ES-I3 (cell line): ENCODE data around the gene MYBPC2.
A peak's percentile ranks its signal among the peaks of the same experiment; 100 is the strongest.

Experiments used
- H3K36me3 ChIP-seq: 2 replicates; pipeline ENCODE4 v1.6.1; 2013; ENCODE audit warnings: mild to moderate bottlenecking, low read length, control low read depth, moderate library complexity; ENCODE audit not compliant: insufficient read depth
- H3K4me1 ChIP-seq: 2 replicates; pipeline ENCODE4 v1.6.1; 2013; ENCODE audit warnings: mild to moderate bottlenecking, control low read depth, low read length; ENCODE audit not compliant: insufficient read depth
- H3K9ac ChIP-seq: 2 replicates; pipeline ENCODE4 v1.6.1; 2013; ENCODE audit warnings: low read depth, mild to moderate bottlenecking, low read length, moderate library complexity
- H3K9me3 ChIP-seq: 2 replicates; pipeline ENCODE4 v1.6.1; 2013; ENCODE audit warnings: mild to moderate bottlenecking, low read length, moderate library complexity; ENCODE audit not compliant: control insufficient read depth, insufficient read depth

MYBPC2 gene

GRCh38 chr19:50495020-50495531 is 62.4 kb downstream of the MYBPC2 start:
- H3K9ac ChIP-seq, result no peak overlapping the region
- no peaks in the 10 kb centered on the region for H3K9me3 ChIP-seq
- H3K36me3 ChIP-seq, result no peaks in the 10 kb centered on the region
- H3K4me1 ChIP-seq, result peaks cover 8% of the 10 kb centered on the region

GRCh38 chr19:50496189-50497021 is 63.7 kb downstream of the MYBPC2 start:
- H3K9ac ChIP-seq, result no peak overlapping the region
- H3K36me3 ChIP-seq, result no peaks in the 10 kb centered on the region
- H3K9me3 ChIP-seq, result no peaks in the 10 kb centered on the region
- peaks cover 13% of the 10 kb centered on the region for H3K4me1 ChIP-seq

DNA sequence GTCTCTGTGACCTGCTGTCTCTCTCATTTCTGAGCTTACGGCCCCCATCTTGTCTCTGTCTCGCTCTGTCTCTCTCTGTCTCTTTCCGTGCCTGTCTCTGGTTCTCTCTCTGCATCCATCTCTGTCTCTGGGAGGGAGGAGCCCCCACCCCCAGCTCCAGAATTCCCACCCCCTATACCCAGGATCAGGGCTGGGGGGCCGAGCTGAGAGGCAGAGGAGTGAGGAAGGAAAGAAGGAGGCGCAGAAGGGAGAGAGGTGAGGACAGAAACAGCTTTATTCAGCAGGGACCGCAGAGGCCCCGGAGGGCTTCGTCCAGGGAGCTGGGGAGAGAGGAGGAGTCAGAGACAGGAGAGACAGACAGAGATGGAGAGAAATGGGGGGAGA is 64.3 kb downstream of the MYBPC2 start:
- peaks cover 10% of the 10 kb centered on the region; the same call in 1 of the 2 replicates for H3K4me1 ChIP-seq
- H3K36me3 ChIP-seq, result no peaks in the 10 kb centered on the region

GRCh38 chr19:50498219-50499056 is 65.7 kb downstream of the MYBPC2 start:
- Histone ChIP-seq H3K9me3 (no peaks in the 10 kb centered on the region), H3K4me1 (peaks cover 10% of the 10 kb centered on the region; the same call in 1 of the 2 replicates), H3K9ac (no peak overlapping the region), H3K36me3 (no peaks in the 10 kb centered on the region)

More for the DNA sequence above, 64.3 kb downstream of the MYBPC2 start:
- Histone ChIP-seq H3K9ac (no peak overlapping the region), H3K9me3 (no peaks in the 10 kb centered on the region)

GRCh38 chr19:50500060-50500752 is 67.5 kb downstream of the MYBPC2 start:
- H3K36me3 ChIP-seq, result no peaks in the 10 kb centered on the region
- peaks cover 10% of the 10 kb centered on the region; the same call in 1 of the 2 replicates for H3K4me1 ChIP-seq
- H3K9me3 ChIP-seq, result no peaks in the 10 kb centered on the region
- H3K9ac ChIP-seq, result peak overlapping the region; percentile 42

DNA sequence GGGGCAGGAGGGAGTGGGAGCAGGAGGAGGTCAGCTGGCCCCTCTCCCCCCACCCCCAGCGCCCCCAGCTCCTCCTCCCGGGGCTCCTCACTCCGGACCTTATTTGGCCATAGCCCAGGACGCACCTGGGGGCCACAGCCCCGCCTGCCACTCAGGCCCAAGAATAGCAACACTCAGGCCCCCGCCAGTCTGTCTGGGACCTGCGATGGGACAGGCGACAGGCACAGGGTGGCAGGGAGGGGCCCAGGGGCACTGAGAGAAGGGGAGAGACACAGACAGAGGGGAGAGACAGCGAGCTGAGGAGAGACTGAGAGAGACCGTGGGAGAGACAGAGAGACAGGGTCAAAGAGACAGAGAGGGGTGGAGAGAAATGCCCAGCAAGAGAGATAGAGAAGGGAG is 68.1 kb downstream of the MYBPC2 start:
- Histone ChIP-seq H3K9ac (no peak overlapping the region), H3K36me3 (no peaks in the 10 kb centered on the region), H3K4me1 (peaks cover 10% of the 10 kb centered on the region; the same call in 1 of the 2 replicates)

DNA sequence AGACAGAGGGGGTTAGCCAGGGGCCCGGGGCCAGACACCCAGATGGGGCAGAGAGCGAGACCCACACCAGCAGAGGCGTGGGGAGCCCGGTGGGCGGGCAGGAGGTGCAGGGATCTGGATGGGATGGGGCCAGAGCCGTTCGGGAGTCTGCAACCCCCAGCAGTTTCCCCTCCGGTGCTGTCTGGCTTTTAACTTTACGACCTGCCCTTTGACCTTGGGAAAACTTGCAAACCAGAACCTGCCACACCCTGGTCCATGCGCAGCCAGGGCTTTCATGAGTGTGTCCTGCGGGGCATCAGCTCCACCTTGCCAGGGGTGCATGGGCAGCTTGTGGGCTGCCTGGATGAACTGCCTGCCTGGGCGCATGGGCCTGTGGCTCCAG is 68.5 kb downstream of the MYBPC2 start:
- Histone ChIP-seq H3K9me3 (no peaks in the 10 kb centered on the region), H3K36me3 (no peaks in the 10 kb centered on the region), H3K9ac (no peak overlapping the region), H3K4me1 (peaks cover 10% of the 10 kb centered on the region; the same call in 1 of the 2 replicates)

More for the DNA sequence above, 68.1 kb downstream of the MYBPC2 start:
- no peaks in the 10 kb centered on the region for H3K9me3 ChIP-seq

DNA sequence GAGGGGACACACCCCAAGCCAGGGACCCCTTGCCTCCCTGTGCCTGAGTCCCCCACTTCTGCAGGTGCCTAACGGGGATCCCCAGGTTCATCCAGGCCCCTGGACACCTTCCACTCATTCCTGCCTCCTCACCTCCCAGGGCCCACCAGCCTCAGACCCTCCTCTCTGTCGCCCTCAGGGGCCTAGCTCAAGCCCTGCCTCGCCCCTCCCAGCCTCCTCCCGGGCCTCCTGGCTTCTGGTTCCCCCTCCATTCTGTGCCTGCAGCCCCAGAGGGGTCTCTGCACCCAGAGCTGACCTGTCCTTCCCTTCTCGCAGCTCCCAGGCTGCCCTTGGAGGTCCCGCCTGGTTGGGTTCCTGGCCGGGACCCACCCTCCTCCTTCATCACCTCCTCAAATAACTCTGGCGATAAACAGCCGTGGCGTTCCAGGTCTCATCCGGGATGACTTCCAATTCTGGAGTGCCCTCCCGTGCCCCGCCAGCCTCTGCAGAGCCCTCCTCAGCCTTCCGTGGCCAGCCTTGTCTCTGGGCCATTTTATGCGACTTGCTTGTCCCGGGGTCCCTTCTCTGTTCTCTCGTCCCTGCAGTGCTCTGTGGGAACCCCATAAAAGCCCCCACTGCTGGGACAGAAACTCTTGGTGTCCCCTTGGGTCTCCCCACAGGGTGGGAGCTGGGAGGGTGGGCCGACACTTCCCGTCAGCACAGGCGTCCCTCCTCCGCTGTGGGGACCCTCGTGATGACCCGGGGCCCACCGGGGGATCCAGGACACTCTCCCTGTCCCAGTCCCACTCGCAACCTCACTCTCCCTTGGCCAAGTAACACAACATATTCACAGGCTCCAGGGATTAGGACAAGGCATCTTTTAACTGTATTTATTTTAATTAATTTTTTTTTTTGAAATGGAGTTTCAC is 69.1 kb downstream of the MYBPC2 start:
- no peaks in the 10 kb centered on the region for H3K36me3 ChIP-seq
- peaks cover 10% of the 10 kb centered on the region; the same call in 1 of the 2 replicates for H3K4me1 ChIP-seq
- H3K9me3 ChIP-seq, result no peaks in the 10 kb centered on the region
- H3K9ac ChIP-seq, result no peak overlapping the region

DNA sequence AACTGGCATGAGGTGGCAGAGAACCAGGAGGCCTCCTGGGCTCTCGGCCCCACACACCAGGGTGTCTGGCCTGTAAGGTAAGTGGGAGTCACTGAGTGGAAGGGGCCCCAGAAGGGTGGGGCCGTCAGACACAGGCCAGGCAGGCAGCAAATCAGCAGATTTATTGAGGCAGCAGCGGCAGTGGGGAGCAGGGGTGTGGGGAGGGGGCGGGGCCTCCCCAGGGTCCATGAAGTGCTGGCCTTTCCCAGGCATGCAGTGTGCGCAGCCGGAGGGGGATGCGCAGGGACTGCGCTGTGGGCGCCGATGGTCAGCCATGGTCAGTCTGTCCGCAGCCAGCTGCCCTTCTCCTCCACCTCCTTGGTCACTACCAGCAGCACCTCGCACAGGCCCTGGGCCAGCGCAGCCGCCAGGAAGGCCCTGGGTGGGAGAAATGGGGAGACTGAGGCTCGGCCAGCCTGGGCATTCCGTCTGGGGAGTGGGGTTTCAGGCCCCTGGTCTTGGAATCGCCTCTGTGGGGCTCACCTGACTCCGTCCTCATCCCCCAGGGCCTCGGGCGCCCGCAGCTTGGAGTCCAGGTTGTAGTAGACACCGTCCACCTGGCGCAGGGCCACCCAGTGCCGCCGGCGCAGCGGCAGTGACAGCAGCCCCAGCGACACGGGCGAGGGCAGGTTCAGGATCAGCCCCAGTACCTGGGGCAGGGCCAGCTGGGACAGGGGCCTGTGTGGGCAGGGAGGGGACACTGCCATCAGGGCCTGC is 73.3 kb downstream of the MYBPC2 start:
- H3K36me3 ChIP-seq, result no peaks in the 10 kb centered on the region
- no peak overlapping the region for H3K9ac ChIP-seq
- H3K9me3 ChIP-seq, result no peaks in the 10 kb centered on the region
- H3K4me1 ChIP-seq, result peaks cover 7% of the 10 kb centered on the region; the same call in 1 of the 2 replicates

GRCh38 chr19:50506700-50507099 is 74.0 kb downstream of the MYBPC2 start:
- Histone ChIP-seq H3K4me1 (peaks cover under 1% of the 10 kb centered on the region; the same call in 1 of the 2 replicates), H3K9me3 (no peaks in the 10 kb centered on the region)

DNA sequence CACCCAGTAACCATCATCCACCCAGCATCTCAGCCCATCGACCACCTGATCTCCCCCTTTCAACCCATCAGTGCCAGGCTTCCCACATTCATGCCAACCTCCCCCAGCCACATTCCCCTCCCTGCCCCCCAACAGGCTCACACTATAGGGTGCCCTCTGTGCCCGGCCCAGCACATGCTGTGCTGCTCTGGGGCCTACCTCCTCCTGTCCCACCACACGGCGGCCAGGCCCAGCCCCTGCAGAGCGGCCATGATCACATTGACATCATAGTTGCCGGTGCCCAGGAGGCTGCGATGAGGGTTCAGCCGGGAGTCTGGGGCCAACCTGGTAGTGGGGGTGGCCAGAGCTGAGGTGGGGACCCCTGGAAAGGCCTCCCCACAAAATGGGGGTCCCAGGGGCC is 74.7 kb downstream of the MYBPC2 start:
- Histone ChIP-seq H3K4me1 (no peaks in the 10 kb centered on the region; the same call in 1 of the 2 replicates), H3K9me3 (no peaks in the 10 kb centered on the region), H3K36me3 (no peaks in the 10 kb centered on the region), H3K9ac (no peak overlapping the region)

More at GRCh38 chr19:50506700-50507099, 74.0 kb downstream of the MYBPC2 start:
- no peak overlapping the region for H3K9ac ChIP-seq
- H3K36me3 ChIP-seq, result no peaks in the 10 kb centered on the region

DNA sequence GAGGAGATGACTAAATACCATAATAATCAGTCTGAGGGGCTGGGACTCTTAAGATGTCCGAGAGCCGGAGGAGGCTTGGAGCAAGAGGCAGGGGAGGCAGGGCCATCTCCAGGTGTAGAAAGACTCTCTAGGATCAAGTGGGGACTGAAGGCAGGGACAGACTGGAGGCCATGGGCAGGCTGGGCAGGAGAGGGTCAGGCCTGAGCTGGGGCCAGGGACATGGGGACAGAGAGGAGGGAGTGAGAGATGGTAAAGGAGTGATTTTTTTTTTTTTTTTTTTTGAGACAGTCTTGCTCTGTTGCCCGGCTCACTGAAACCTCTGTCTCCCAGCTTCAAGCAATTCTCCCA is 76.1 kb downstream of the MYBPC2 start:
- Histone ChIP-seq H3K36me3 (no peaks in the 10 kb centered on the region), H3K4me1 (no peaks in the 10 kb centered on the region; the same call in 1 of the 2 replicates), H3K9me3 (no peaks in the 10 kb centered on the region), H3K9ac (no peak overlapping the region)

GRCh38 chr19:50509366-50509765 is 76.7 kb downstream of the MYBPC2 start:
- Histone ChIP-seq H3K4me1 (no peaks in the 10 kb centered on the region; the same call in 1 of the 2 replicates), H3K9me3 (no peaks in the 10 kb centered on the region), H3K36me3 (no peaks in the 10 kb centered on the region), H3K9ac (no peak overlapping the region)
